K562 (cell line): ENCODE results near the gene MYADML2. TPM values are rescaled to one million over a fixed set of nuclear protein-coding genes. Genes with fewer than 3 reads are reported as not detected.

Experiments
- ATF1 ChIP-seq, 2 experiments: fragments of 450-650 bp in 1 of 2; IDR thresholded peaks; 2 replicates each; pipeline ENCODE4 v1.6.1; 2016; ENCODE audit warnings: missing compliant biosample characterization in 1 of 2, missing genetic modification characterization in 1 of 2
- BHLHE40 ChIP-seq: IDR thresholded peaks from 2 replicates; pipeline ENCODE4 v1.6.1; 2011; ENCODE audit warnings: low read length, improper control_type of control experiment
- CBFB ChIP-seq: sonication (generic); formaldehyde crosslinking; IDR thresholded peaks from 2 replicates; pipeline ENCODE4 v1.4.0; 2020; ENCODE audit warnings: mild to moderate bottlenecking, missing genetic modification reagents
- FOXA3 ChIP-seq, 2 experiments: fragments of 450-650 bp in 1 of 2; sonication (generic) in 1 of 2; formaldehyde crosslinking; IDR thresholded peaks in 1 of 2; conservative IDR thresholded peaks in 1 of 2; 2 replicates each; pipeline versions ENCODE4 v1.4.0 to v1.8.0; 2020 to 2022; ENCODE audit warnings: mild to moderate bottlenecking in 2 of 2, missing genetic modification reagents in 1 of 2
- HLTF ChIP-seq: fragments of 450-650 bp; IDR thresholded peaks from 2 replicates; pipeline ENCODE4 v1.6.1; 2016
- MBD2 ChIP-seq: sonication (generic); IDR thresholded peaks from 2 replicates; pipeline ENCODE4 v1.6.1; 2016; ENCODE audit warnings: low read depth, borderline replicate concordance
- SIN3A ChIP-seq, 2 experiments: fragments of 150-350 bp in 1 of 2; IDR thresholded peaks; 2 replicates each; pipeline ENCODE4 v1.6.1; 2011 to 2016; ENCODE audit warnings: borderline replicate concordance in 2 of 2, low read depth in 2 of 2, low read length in 2 of 2, mild to moderate bottlenecking in 2 of 2, moderate library complexity in 2 of 2; ENCODE audit not compliant: control insufficient read depth in 1 of 2
- TFAP4 ChIP-seq: sonication (generic); formaldehyde crosslinking; IDR thresholded peaks from 2 replicates; pipeline ENCODE4 v1.8.0; 2022; ENCODE audit warnings: missing genetic modification reagents, mild to moderate bottlenecking, moderate library complexity, borderline replicate concordance
- ZBTB11 ChIP-seq, 3 experiments: fragments of 200-800 bp in 1 of 3; fragments of 250-450 bp in 1 of 3; fragments of 450-650 bp in 1 of 3; sonication (Bioruptor Pico) in 1 of 3; sonication (Bioruptor generic) in 1 of 3; formaldehyde crosslinking in 1 of 3; IDR thresholded peaks; 2 replicates each; pipeline versions ENCODE4 v1.6.1 to v1.8.0; 2016 to 2022; ENCODE audit warnings: mild to moderate bottlenecking in 2 of 3, missing genetic modification characterization in 2 of 3, missing compliant biosample characterization in 1 of 3, moderate library complexity in 1 of 3
- ZNF589 ChIP-seq: fragments of 200-800 bp; sonication (Bioruptor generic); IDR thresholded peaks from 2 replicates; pipeline ENCODE4 v1.6.1; 2016; ENCODE audit warnings: low read depth, missing genetic modification characterization, missing compliant biosample characterization
- ZNF592 ChIP-seq: fragments of 450-650 bp; IDR thresholded peaks from 2 replicates; pipeline ENCODE4 v1.6.1; 2017; ENCODE audit warnings: antibody characterized with exemption, mild to moderate bottlenecking
- ZNF780A ChIP-seq: fragments of 250-450 bp; sonication (Bioruptor Pico); IDR thresholded peaks from 2 replicates; pipeline ENCODE4 v1.5.0; 2021; ENCODE audit warnings: mild to moderate bottlenecking
- polyA plus RNA-seq, 8 experiments: library from polyadenylated mRNA; depleted of rRNA in 4 of 8; stranded (reverse) in 5 of 8; unstranded in 3 of 8; fragments of >200 nt; fragmentation: Nextera tagmentation in 2 of 8; fragmentation: Illumina TruSeq in 1 of 8; extraction: Ambion mirVana in 2 of 8; extraction: Trizol in 1 of 8; gene quantifications; 2 replicates each; pipeline versions ENCODE4 v1.2.1 to v1.2.3, GENCODE V29; 2011 to 2014; ENCODE audit warnings: inconsistent platforms in 1 of 8, missing spikeins in 1 of 8
- total RNA-seq, 7 experiments: library from RNA; depleted of rRNA in 6 of 7; stranded (reverse); fragments of >200 nt in 6 of 7; fragmentation: Illumina TruSeq in 2 of 7; extraction: Trizol in 2 of 7; gene quantifications; 2 replicates each; pipeline versions ENCODE4 v1.2.1 to v1.2.3, GENCODE V29; 2011 to 2021; ENCODE audit warnings: low replicate concordance in 1 of 7
- TF ChIP-seq, protein P1 (sequence below): sonication (generic); formaldehyde crosslinking; IDR thresholded peaks from 2 replicates; pipeline ENCODE4 v1.8.0; 2022; ENCODE audit warnings: mild to moderate bottlenecking, missing genetic modification reagents
- TF ChIP-seq, protein P2 (sequence below): sonication (generic); formaldehyde crosslinking; IDR thresholded peaks from 2 replicates; pipeline ENCODE4 v1.5.0; 2020; ENCODE audit warnings: missing genetic modification reagents

The MYADML2 gene
- total and polyA plus RNA-seq, 9 of the 15 experiments (the other 6 are each of a cell fraction or from before 2014, with no cell fraction given) = not detected

GRCh38 chr17:81967533-81968395, 20.7 kb upstream of the MYADML2 start (continued):
- TF ChIP-seq ZNF592 (peak; percentile 62; the same call in 1 of the 2 replicates), MBD2 (peak; percentile 19; the same call in 1 of the 2 replicates), TFAP4 (CRISPR knock-in tag) (peak; percentile 71), ZNF589 (CRISPR knock-in tag) (no peak), ZBTB11 (CRISPR knock-in tag; IDR thresholded peaks at IDR 0.05) (peak in 1 of 3 experiments; percentile 64; a peak in 2 of 6 replicates), ZNF780A (no peak), ATF1 (CRISPR knock-in tag; IDR thresholded peaks at IDR 0.05) (no peak), ATF1 (tag; IDR thresholded peaks at IDR 0.05) (0 out of 2 replicates have a peak, but pooled peaks have one; percentile 12), CBFB (CRISPR knock-in tag) (0 out of 2 replicates have a peak, but pooled peaks have one; percentile 56), FOXA3 (CRISPR knock-in tag; conservative IDR thresholded peaks at IDR 0.05 in 1 of 2, IDR thresholded peaks at IDR 0.05 in 1 of 2) (no peak; a peak in 1 of 4 replicates), SIN3A (IDR thresholded peaks at IDR 0.05; ENCODE audit: borderline replicate concordance in 2 of 2, control insufficient read depth in 1 of 2, low read depth in 2 of 2, low read length in 2 of 2) (peak in 1 of 2 experiments; percentile 71; a peak in 1 of 4 replicates), BHLHE40 (0 out of 2 replicates have a peak, but pooled peaks have one; percentile 25), HLTF (no peak)
- TF ChIP-seq, protein P1, sequence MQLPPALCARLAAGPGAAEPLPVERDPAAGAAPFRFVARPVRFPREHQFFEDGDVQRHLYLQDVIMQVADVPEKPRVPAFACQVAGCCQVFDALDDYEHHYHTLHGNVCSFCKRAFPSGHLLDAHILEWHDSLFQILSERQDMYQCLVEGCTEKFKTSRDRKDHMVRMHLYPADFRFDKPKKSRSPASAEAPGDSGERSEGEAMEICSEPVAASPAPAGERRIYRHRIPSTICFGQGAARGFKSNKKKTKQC = peak; percentile 74; the same call in 1 of the 2 replicates
- TF ChIP-seq, protein P2, sequence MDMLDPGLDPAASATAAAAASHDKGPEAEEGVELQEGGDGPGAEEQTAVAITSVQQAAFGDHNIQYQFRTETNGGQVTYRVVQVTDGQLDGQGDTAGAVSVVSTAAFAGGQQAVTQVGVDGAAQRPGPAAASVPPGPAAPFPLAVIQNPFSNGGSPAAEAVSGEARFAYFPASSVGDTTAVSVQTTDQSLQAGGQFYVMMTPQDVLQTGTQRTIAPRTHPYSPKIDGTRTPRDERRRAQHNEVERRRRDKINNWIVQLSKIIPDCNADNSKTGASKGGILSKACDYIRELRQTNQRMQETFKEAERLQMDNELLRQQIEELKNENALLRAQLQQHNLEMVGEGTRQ (CRISPR knock-in tag) = peak; percentile 95
